HG03575 (cell line): ENCODE results near the gene NES.

Experiments used
- ATAC-seq: cut with Tn5 transposase; IDR thresholded peaks from one replicate; pipeline ENCODE4 v1.9.1; 2021; ENCODE audit not compliant: unreplicated experiment, insufficient number of reproducible peaks, low FRiP score; ENCODE audit errors: extremely low read depth

Gene NES

DNA sequence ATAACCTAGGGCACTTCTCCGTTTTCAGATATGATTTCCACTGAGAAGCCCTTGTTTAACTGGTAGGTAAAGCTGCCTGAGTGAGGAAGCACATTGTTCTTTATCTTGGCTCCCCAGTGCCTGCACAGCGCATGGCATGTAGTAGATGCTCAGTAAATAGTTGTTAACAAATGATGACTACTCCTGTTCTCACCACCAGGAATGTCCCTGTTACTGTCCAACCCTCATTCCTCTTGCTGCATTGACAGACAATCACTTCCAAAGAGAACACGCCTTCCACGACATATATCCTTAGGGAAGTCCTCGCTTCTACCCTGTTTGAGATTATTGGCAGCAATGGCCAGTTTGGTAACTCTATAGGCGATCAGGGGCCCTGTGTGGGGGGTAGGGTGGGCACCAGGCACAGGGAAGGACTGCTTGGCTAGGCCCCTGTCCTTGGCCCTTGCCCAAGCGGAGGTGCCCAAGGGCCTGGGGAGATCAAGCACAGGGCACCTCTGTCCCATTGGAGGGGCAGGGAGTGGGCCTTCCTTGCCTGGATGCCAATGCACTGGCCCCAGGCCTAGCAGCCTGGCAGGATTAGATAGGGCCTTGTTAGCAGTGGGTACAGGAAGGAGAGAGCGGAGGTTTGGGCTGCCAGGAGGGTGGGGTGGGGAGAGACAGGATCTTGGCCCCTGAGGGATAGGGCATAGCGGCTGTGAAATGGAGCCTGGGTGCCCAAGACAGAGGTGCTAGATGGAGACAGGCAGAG is 10.2 kb downstream of the NES start:
- ATAC-seq, result no peak

DNA sequence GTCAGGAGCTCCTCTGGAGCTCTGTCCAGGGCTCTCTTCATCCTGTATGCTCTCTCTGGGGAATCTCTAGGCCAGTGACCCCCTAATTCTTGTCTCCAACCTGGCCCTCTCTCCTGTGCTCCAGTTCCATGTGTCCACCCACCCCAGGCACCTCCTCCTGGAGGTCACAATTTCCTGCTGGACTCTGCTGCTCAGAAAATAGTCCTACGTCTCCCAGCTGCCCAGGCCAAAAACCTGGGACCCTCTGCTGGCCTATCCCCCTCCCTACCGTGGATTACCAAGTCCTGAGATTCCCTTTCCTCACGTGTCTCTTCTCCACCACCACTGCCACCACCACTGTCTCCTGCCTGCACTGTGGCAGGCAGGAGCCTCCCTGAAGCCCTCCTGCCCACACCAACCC is 11.7 kb downstream of the NES start:
- ATAC-seq, result no peak

GRCh38 chr1:156664767-156665411 is 12.3 kb downstream of the NES start:
- ATAC-seq, result no peak

- no peak for ATAC-seq
These were observed 13.0 kb downstream of the NES start for GRCh38 chr1:156664046-156664766.

DNA sequence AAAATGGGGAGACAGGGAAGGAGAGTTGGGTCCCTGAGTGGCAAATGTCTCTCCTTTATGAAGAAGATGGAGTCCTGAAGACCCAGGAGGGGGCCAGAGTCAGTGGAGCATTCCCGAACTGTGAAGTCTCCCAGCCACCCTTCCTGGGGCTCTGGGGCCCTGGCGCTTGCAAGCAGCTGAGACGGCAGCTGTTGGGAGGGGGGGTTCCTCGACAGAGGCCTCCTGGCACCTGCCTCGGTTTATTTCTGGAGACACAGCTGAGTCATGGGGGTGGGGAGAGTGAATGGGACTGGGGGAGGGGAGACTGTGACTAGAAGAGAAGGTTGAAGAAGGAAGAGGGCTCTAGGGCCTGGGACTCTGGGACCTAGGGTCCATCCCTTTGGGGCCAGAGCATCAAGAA is 14.0 kb downstream of the NES start:
- no peak for ATAC-seq

DNA sequence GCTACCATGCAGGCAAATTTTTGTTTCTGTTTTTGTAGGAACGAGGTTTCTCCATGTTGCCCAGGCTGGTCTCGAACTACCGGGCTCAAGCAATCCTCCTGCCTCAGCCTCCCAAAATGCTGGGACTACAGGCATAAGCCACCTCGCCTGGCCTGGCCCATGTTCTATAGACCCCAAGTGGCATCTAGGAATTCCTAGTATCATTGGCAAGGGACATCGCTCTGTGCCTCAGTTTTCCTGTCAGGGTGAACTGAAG is 14.5 kb downstream of the NES start:
- no peak for ATAC-seq

GRCh38 chr1:156662005-156662799 is 15.0 kb downstream of the NES start:
- no peak for ATAC-seq

- ATAC-seq, result no peak
These were observed 16.5 kb downstream of the NES start for GRCh38 chr1:156660752-156661112.

GRCh38 chr1:156659988-156660751 is 17.0 kb downstream of the NES start:
- no peak for ATAC-seq

DNA sequence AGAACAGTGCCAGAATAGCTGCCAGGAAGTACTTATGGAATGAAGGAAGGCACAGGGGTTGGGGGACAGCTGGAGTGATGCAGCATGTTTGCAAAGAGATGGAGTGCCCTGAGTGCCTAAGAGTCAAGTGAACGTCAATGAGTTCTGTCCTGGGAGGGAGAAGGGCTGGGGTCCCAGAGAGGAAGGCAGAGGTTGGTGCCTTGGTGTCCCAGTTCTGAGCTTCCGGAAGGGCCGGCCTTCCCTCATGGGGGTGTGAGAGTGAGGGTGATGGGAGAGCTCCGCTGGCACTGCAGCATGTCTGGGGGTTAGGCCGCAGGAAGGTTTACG is 17.6 kb downstream of the NES start:
- ATAC-seq, result no peak

GRCh38 chr1:156658945-156659574 is 18.1 kb downstream of the NES start:
- no peak for ATAC-seq

GRCh38 chr1:156658496-156658895 is 18.7 kb downstream of the NES start:
- ATAC-seq, result no peak

DNA sequence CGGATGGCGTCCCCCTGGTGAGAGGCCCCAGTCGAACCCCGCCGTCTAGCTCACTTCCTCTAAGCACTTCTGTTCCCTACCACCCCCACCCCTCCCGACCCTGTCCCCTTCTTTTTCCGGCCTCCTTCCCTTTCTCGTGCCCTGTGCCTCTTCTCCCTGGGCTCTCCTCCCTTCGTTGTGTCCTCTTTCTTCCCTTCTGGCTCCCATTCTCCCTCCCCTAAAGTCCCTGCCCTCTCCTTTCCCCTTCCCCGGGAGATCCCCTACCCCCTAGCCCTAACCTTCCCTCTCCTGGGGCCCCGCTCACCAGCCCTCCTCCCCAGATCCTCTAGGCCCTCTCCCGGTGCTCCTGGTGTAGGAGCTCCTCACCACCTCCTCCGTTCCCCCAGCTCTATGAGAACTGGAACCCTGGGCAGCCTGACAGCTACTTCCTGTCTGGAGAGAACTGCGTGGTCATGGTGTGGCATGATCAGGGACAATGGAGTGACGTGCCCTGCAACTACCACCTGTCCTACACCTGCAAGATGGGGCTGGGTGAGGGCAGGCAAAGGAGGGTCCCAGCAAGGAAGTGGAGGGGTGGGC is 19.4 kb downstream of the NES start:
- no peak for ATAC-seq

DNA sequence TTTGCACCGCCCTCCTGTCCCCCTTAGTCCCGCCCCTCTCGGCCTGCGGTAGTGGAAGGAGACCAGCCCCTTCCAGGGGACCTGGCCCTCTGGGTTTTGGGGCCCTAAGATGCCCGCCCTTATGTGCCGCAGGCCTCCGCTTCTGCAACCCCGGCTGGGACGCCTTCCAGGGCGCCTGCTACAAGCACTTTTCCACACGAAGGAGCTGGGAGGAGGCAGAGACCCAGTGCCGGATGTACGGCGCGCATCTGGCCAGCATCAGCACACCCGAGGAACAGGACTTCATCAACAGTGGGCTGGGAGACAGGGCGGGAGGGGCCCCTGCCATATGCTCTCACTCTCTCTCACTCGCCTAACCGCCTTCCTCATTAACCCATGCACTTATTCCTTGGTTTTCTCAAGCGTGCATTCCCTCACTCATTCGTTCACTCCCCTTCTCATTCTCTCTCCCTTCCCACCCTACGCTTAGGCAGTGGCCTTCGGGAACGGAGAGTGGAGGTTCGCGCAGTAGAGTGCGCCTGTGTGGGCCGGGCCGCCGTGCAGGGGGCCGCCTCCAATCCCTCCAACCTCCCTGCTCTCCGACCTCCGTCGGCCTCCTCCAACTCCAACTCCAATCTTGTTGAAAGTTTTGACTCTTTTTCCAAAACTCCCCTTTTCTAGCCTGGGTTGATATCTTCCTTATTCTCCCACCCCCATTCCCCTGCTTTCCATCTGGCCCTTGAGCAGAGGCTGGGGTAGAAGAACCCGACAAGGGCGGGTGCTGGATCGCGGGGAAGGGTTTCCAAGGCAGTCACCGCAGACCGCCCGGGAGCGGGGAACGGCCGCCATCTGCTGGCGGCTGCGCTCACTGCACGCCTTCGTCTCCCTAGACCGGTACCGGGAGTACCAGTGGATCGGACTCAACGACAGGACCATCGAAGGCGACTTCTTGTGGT is 20.1 kb downstream of the NES start:
- no peak for ATAC-seq

DNA sequence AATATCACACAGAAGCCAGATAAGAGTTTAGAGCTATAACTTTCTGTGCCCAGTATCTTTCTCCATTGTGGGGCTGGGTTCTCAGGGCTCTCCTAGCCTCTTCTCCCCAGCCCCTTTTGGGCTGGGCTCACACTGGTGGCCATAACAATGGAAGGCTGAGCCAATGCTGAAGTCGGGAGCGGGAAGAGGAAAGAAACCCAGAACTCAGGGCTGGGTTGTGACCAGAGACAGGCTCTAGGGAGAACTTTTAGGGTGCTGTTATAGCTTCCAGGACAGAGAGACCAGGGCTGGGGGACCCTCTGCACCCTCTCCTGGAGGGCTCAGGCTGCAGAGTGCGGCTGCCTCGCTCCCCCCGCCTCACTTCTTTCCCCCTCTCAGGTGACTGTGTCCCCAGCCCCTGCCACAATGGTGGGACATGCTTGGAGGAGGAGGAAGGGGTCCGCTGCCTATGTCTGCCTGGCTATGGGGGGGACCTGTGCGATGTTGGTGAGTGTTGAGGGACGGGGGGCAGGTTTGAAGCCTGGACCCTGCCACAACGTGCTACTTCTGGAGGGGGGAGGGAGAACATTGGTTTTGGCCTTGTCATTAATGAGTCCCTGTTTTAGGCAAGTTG is 21.2 kb downstream of the NES start:
- no peak for ATAC-seq

DNA sequence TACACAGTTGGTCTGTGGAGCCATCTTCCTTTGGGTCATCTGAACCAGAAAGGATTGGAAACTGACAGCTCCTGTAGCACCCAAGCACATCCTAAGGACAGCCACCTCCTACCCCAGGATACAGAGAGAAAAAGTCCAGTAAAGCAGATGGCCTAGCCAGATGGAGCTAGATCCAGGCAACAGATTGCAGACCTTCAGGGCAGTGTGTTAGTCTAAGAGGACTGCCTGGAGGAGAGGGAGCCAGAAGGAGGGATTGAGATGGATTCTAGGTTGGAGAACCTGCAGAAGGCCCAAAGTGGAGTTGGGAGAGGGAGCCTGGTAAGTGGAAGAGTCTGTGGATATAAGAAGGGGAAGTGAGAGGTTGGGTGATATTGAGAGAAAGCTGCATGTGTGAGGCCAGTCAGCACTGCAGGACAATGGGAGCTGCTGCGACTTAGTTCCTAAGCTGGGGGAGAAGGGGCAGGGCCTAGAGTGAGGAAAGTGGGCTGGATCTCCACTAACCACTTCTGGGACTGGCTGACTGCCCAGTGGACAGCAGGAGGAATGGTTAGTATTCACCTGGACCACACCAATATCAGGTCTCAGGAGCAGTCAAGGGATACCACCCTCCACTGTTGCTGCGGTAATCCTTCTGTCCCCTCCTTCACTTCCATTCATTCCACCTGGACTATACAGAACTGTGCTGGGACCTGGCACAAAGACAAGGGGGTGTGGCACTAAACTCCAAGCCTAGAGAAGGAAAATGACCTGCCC is 21.9 kb downstream of the NES start:
- ATAC-seq, result no peak
